Measurements from ENCODE around the gene ZC3HAV1L.
"Not testable (repeated sequence)": the region's sequence is repeated elsewhere in the genome, so short reads cannot be mapped to it uniquely, and the experiment has no call there.

The ZC3HAV1L gene

GRCh38 chr7:139035586-139036353 lies at the start of gene ZC3HAV1L:
Gene ZC3HAV1L (minus strand): TSS chr7:139036042. CDS start chr7:139036017, 25 bp downstream.
- H3K9ac ChIP-seq = peak within 1 kb of the TSS; percentile 97
- H3K27me3 ChIP-seq = no peaks in the 10 kb centered on the region
- no peaks in the 10 kb centered on the region for H3K9me3 ChIP-seq
- peaks cover 48% of the 10 kb centered on the region for H3K4me1 ChIP-seq
- peaks cover 32% of the 10 kb centered on the region for H3K36me3 ChIP-seq
- TF ChIP-seq Cebpa-rat (IDR thresholded peaks at IDR 0.05) = no peak
- peak within 1 kb of the TSS; percentile 95 for H3K4me3 ChIP-seq
- peaks cover 23% of the 10 kb centered on the region for H4K20me1 ChIP-seq
- H3K4me2 ChIP-seq = peak within 1 kb of the TSS; percentile 89
- peak within 1 kb of the TSS; percentile 97 for H3K27ac ChIP-seq

GRCh38 chr7:139084709-139085108 lies 48.9 kb upstream of the ZC3HAV1L start:
- H3K9me3 ChIP-seq = peaks cover 33% of the 10 kb centered on the region
- H3K36me3 ChIP-seq = peaks cover 99% of the 10 kb centered on the region
- H3K27ac ChIP-seq = peak overlapping the region; percentile 22; the same call in 1 of the 2 replicates
- H3K4me2 ChIP-seq = no peak overlapping the region
- peaks cover 17% of the 10 kb centered on the region; the same call in 1 of the 2 replicates for H3K4me1 ChIP-seq
- no peaks in the 10 kb centered on the region for H3K27me3 ChIP-seq
- H3K9ac ChIP-seq = no peak overlapping the region
- H4K20me1 ChIP-seq = peaks cover 87% of the 10 kb centered on the region
- no peak for TF ChIP-seq Cebpa-rat (IDR thresholded peaks at IDR 0.05)
- H3K4me3 ChIP-seq = no peak overlapping the region

- no peak overlapping the region for H3K27ac ChIP-seq
- peaks cover 97% of the 10 kb centered on the region for H4K20me1 ChIP-seq
- H3K4me1 ChIP-seq = peaks cover 17% of the 10 kb centered on the region; the same call in 1 of the 2 replicates
- H3K9ac ChIP-seq = no peak overlapping the region
- H3K4me2 ChIP-seq = no peak overlapping the region
- no peak for TF ChIP-seq Cebpa-rat (IDR thresholded peaks at IDR 0.05)
- H3K36me3 ChIP-seq = peaks cover 99% of the 10 kb centered on the region
- H3K27me3 ChIP-seq = no peaks in the 10 kb centered on the region
- no peak overlapping the region for H3K4me3 ChIP-seq
- peaks cover 2% of the 10 kb centered on the region for H3K9me3 ChIP-seq
Observed at GRCh38 chr7:139081584-139081983, 45.7 kb upstream of the ZC3HAV1L start.

GRCh38 chr7:139080905-139081304 lies 45.1 kb upstream of the ZC3HAV1L start:
- Histone ChIP-seq H3K4me3 (no peak overlapping the region), H3K27me3 (no peaks in the 10 kb centered on the region), H3K27ac (no peak overlapping the region), H3K9ac (no peak overlapping the region), H3K36me3 (peaks cover 100% of the 10 kb centered on the region), H3K9me3 (no peaks in the 10 kb centered on the region), H4K20me1 (peaks cover 100% of the 10 kb centered on the region), H3K4me2 (no peak overlapping the region), H3K4me1 (peaks cover 17% of the 10 kb centered on the region; the same call in 1 of the 2 replicates)
- no peak for TF ChIP-seq Cebpa-rat (IDR thresholded peaks at IDR 0.05)

- H3K27ac ChIP-seq = no peak overlapping the region
- H3K4me1 ChIP-seq = peaks cover 11% of the 10 kb centered on the region
- no peak for TF ChIP-seq Cebpa-rat (IDR thresholded peaks at IDR 0.05)
- no peaks in the 10 kb centered on the region for H3K27me3 ChIP-seq
- no peak overlapping the region for H3K9ac ChIP-seq
- H3K4me3 ChIP-seq = no peak overlapping the region
- peaks cover 100% of the 10 kb centered on the region for H4K20me1 ChIP-seq
- H3K9me3 ChIP-seq = no peaks in the 10 kb centered on the region
- peaks cover 97% of the 10 kb centered on the region for H3K36me3 ChIP-seq
- no peak overlapping the region for H3K4me2 ChIP-seq
Observed at GRCh38 chr7:139079861-139080260, 44.0 kb upstream of the ZC3HAV1L start.

- TF ChIP-seq Cebpa-rat (IDR thresholded peaks at IDR 0.05) = no peak
- H3K27me3 ChIP-seq = no peaks in the 10 kb centered on the region
- H3K4me3 ChIP-seq = no peak overlapping the region
- H3K9me3 ChIP-seq = no peaks in the 10 kb centered on the region
- H3K4me1 ChIP-seq = peaks cover 4% of the 10 kb centered on the region
- H3K27ac ChIP-seq = no peak overlapping the region; the same call in 1 of the 2 replicates
- peaks cover 93% of the 10 kb centered on the region for H3K36me3 ChIP-seq
- peaks cover 100% of the 10 kb centered on the region for H4K20me1 ChIP-seq
- no peak overlapping the region for H3K9ac ChIP-seq
- H3K4me2 ChIP-seq = no peak overlapping the region
Observed at GRCh38 chr7:139078911-139079310, 43.1 kb upstream of the ZC3HAV1L start.

GRCh38 chr7:139078399-139078798 lies 42.6 kb upstream of the ZC3HAV1L start:
- H3K4me2 ChIP-seq = no peak overlapping the region
- H3K36me3 ChIP-seq = peaks cover 93% of the 10 kb centered on the region
- H3K27ac ChIP-seq = no peak overlapping the region
- no peak overlapping the region for H3K4me3 ChIP-seq
- H3K27me3 ChIP-seq = no peaks in the 10 kb centered on the region
- H3K9ac ChIP-seq = no peak overlapping the region
- no peaks in the 10 kb centered on the region for H3K9me3 ChIP-seq
- H4K20me1 ChIP-seq = peaks cover 99% of the 10 kb centered on the region
- TF ChIP-seq Cebpa-rat (IDR thresholded peaks at IDR 0.05) = no peak
- peaks cover 4% of the 10 kb centered on the region for H3K4me1 ChIP-seq

- Histone ChIP-seq H3K36me3 (peaks cover 93% of the 10 kb centered on the region), H4K20me1 (peaks cover 96% of the 10 kb centered on the region)
- H3K9ac ChIP-seq, H3K4me2 ChIP-seq, H3K9me3 ChIP-seq, H3K27ac ChIP-seq, H3K4me3 ChIP-seq, H3K27me3 ChIP-seq, H3K4me1 ChIP-seq: not testable (repeated sequence)
Observed at GRCh38 chr7:139077706-139078105, 41.9 kb upstream of the ZC3HAV1L start.

- no peak for TF ChIP-seq Cebpa-rat (IDR thresholded peaks at IDR 0.05)
- peaks cover 4% of the 10 kb centered on the region for H3K4me1 ChIP-seq
- no peak overlapping the region for H3K9ac ChIP-seq
- no peak overlapping the region for H3K4me3 ChIP-seq
- peaks cover 94% of the 10 kb centered on the region for H4K20me1 ChIP-seq
- no peaks in the 10 kb centered on the region for H3K27me3 ChIP-seq
- H3K27ac ChIP-seq = 0 out of 2 replicates have a peak overlapping the region, but pooled peaks have one; percentile 19
- H3K36me3 ChIP-seq = peaks cover 93% of the 10 kb centered on the region
- H3K9me3 ChIP-seq = no peaks in the 10 kb centered on the region
- no peak overlapping the region for H3K4me2 ChIP-seq
Observed at GRCh38 chr7:139075871-139076686, 40.2 kb upstream of the ZC3HAV1L start.
